Endothelial cell of umbilical vein (primary cell): Measurements from ENCODE around the gene SEZ6. TPM values are rescaled to one million over a fixed set of nuclear protein-coding genes. Genes with fewer than 3 reads are reported as not detected.

Experiments
- BruUV-seq: library from RNA; stranded (reverse); fragments of 400-500 nt; replicated peaks from 2 replicates; lab custom pipeline; 2021; lab: Mats Ljungman, UMichigan
- CTCF ChIA-PET: fragments of 300-600, 350-600 bp; sonication (Branson Sonifier 250); formaldehyde crosslinking; loops from one replicate; lab custom pipeline; 2021; ENCODE audit warnings: antibody characterized with exemption, inconsistent platforms; lab: Charles Lee
- POLR2A ChIA-PET: fragments of 300-600, 350-600 bp; sonication (Branson Sonifier 250); formaldehyde crosslinking; loops from one replicate; lab custom pipeline; 2021; ENCODE audit warnings: antibody characterized with exemption, inconsistent platforms; lab: Charles Lee
- DNase-seq: peaks from one replicate; pipeline ENCODE4 v3.0.0-alpha.2; 2011; ENCODE audit warnings: low read depth, low spot score
- FAIRE-seq: peaks from 2 replicates; lab custom pipeline; 2011; peaks lifted over from hg19 to GRCh38; lab: Jason Lieb, UNC
- H2AFZ ChIP-seq: 2 replicates; pipeline ENCODE4 v1.6.0; 2012; ENCODE audit warnings: low read depth, low read length, control low read depth, inconsistent platforms
- H3K27ac ChIP-seq: 2 replicates; pipeline ENCODE4 v1.5.1; 2011; ENCODE audit warnings: low read depth, mild to moderate bottlenecking, control low read depth, low read length, moderate library complexity; ENCODE audit not compliant: insufficient read depth
- H3K27me3 ChIP-seq, 2 experiments: 2 replicates each; pipeline versions ENCODE4 v1.6.0 to v1.6.1; 2011; ENCODE audit warnings: low read length in 2 of 2, mixed read lengths in 1 of 2; ENCODE audit not compliant: control insufficient read depth in 2 of 2, insufficient read depth in 2 of 2
- H3K36me3 ChIP-seq, 2 experiments: 2 replicates in 1 of 2; 3 replicates in 1 of 2; pipeline ENCODE4 v1.5.1; 2011; ENCODE audit warnings: low read length in 2 of 2, mild to moderate bottlenecking in 1 of 2, moderate library complexity in 1 of 2; ENCODE audit not compliant: control insufficient read depth in 2 of 2, insufficient read depth in 2 of 2; ENCODE audit errors: extremely low read depth in 1 of 2
- H3K4me1 ChIP-seq: 3 replicates; pipeline ENCODE4 v1.5.1; 2011; ENCODE audit warnings: mild to moderate bottlenecking, low read length; ENCODE audit not compliant: control insufficient read depth, insufficient read depth; ENCODE audit errors: extremely low read depth
- H3K4me2 ChIP-seq: 2 replicates; pipeline ENCODE4 v1.6.1; 2011; ENCODE audit warnings: low read length, control low read depth, mixed read lengths; ENCODE audit not compliant: insufficient read depth
- H3K4me3 ChIP-seq, 3 experiments: fragments of 200-600 bp in 1 of 3; sonication (generic), shearing (Covaris generic) in 1 of 3; replicated peaks in 1 of 3; 2 replicates each; pipeline ENCODE4 v1.5.1; 2011 to 2016; ENCODE audit warnings: control low read depth in 3 of 3, low read length in 3 of 3, mild to moderate bottlenecking in 2 of 3, inconsistent platforms in 1 of 3, low read depth in 1 of 3, moderate library complexity in 1 of 3; ENCODE audit not compliant: insufficient read depth in 1 of 3
- H3K79me2 ChIP-seq: 2 replicates; pipeline ENCODE4 v1.6.0; 2012; ENCODE audit warnings: low read length, inconsistent platforms; ENCODE audit not compliant: control insufficient read depth, insufficient read depth
- H3K9ac ChIP-seq: replicated peaks from 2 replicates; pipeline ENCODE3; 2011; ENCODE audit warnings: low read length, control low read depth; ENCODE audit not compliant: insufficient read depth; ENCODE audit errors: extremely low read depth
- H3K9me1 ChIP-seq: replicated peaks from 3 replicates; pipeline ENCODE4 v1.6.0; 2011; ENCODE audit warnings: mild to moderate bottlenecking, low read length; ENCODE audit not compliant: control insufficient read depth, insufficient read depth; ENCODE audit errors: extremely low read depth
- H3K9me3 ChIP-seq: replicated peaks from 2 replicates; pipeline ENCODE4 v1.5.1; 2012; ENCODE audit warnings: low read length, inconsistent platforms; ENCODE audit not compliant: control insufficient read depth, insufficient read depth
- H4K20me1 ChIP-seq: replicated peaks from 2 replicates; pipeline ENCODE3; 2011; ENCODE audit warnings: mild to moderate bottlenecking, low read length; ENCODE audit not compliant: control insufficient read depth, insufficient read depth; ENCODE audit errors: extremely low read depth
- EZH2 ChIP-seq: IDR thresholded peaks from 2 replicates; pipeline ENCODE4 v1.6.1; 2012; ENCODE audit warnings: borderline replicate concordance, low read depth, mild to moderate bottlenecking, moderate library complexity, low read length, inconsistent platforms; ENCODE audit not compliant: severe bottlenecking
- FOS ChIP-seq: IDR thresholded peaks from 2 replicates; pipeline ENCODE4 v1.6.1; 2011; ENCODE audit warnings: mild to moderate bottlenecking, low read length, moderate library complexity, borderline replicate concordance; ENCODE audit not compliant: insufficient read depth
- GATA2 ChIP-seq: IDR thresholded peaks from 2 replicates; pipeline ENCODE4 v1.7.0; 2011; ENCODE audit warnings: low read depth, mild to moderate bottlenecking, moderate library complexity, mixed read lengths, low read length; ENCODE audit not compliant: insufficient read length, insufficient read depth
- JUN ChIP-seq: IDR thresholded peaks from 2 replicates; pipeline ENCODE4 v1.6.1; 2011; ENCODE audit warnings: borderline replicate concordance, low read depth; ENCODE audit not compliant: insufficient read length, insufficient read depth
- MYC ChIP-seq: IDR thresholded peaks from one replicate; pipeline ENCODE4 v1.6.1; 2011; ENCODE audit warnings: mild to moderate bottlenecking, low read depth, low read length
- POLR2A ChIP-seq: IDR thresholded peaks from 2 replicates; pipeline ENCODE4 v1.6.1; 2012; ENCODE audit warnings: low read depth, mild to moderate bottlenecking, control low read depth, low read length
- POLR2AphosphoS5 ChIP-seq: IDR thresholded peaks from 2 replicates; pipeline ENCODE4 v1.6.1; 2012; ENCODE audit warnings: low read depth, mild to moderate bottlenecking, control low read depth, low read length, moderate library complexity; ENCODE audit not compliant: insufficient read depth
- dilution Hi-C: fragments of 300-500 bp; cut with MboI; formaldehyde crosslinking; loops from one replicate; pipeline ENCODE4 v1.15.0; 2019; ENCODE audit warnings: low sequenced_read_pairs; ENCODE audit not compliant: extremely low pct_ligation_motif_present
- intact Hi-C: fragments of 100-400 bp; cut with micrococcal nuclease; formaldehyde crosslinking; loops from one replicate; pipeline ENCODE4 v1.10.0; 2022
- polyA plus RNA-seq, 4 experiments: library from polyadenylated mRNA; depleted of rRNA in 3 of 4; stranded (reverse) in 3 of 4; unstranded in 1 of 4; fragments of >200 nt; gene quantifications; 2 replicates each; pipeline versions ENCODE4 v1.2.1 to v1.2.3, GENCODE V29; 2011 to 2012; ENCODE audit warnings: missing spikeins in 1 of 4
- total RNA-seq: library from RNA; stranded (reverse); gene quantifications from 2 replicates; pipeline ENCODE4 v1.2.3, GENCODE V29; 2021
- TF ChIP-seq, protein P1 (sequence below): IDR thresholded peaks from 2 replicates; pipeline ENCODE4 v1.6.1; 2011; ENCODE audit not compliant: insufficient read depth, insufficient read length
- TF ChIP-seq, protein P2 (sequence below), 2 donors: IDR thresholded peaks; 1 replicate in 1 of 2; 2 replicates in 1 of 2; pipeline ENCODE4 v1.5.1; 2011; ENCODE audit warnings: low read length in 2 of 2, mild to moderate bottlenecking in 2 of 2, moderate library complexity in 2 of 2, control low read depth in 1 of 2, inconsistent platforms in 1 of 2, low read depth in 1 of 2; ENCODE audit not compliant: insufficient read depth in 1 of 2; ENCODE audit errors: extremely low read depth in 1 of 2

SEZ6 gene
- total and polyA plus RNA-seq, 2 donors (not counting 3 experiments of a cell fraction or from before 2014, with no cell fraction given), result not detected

DNA sequence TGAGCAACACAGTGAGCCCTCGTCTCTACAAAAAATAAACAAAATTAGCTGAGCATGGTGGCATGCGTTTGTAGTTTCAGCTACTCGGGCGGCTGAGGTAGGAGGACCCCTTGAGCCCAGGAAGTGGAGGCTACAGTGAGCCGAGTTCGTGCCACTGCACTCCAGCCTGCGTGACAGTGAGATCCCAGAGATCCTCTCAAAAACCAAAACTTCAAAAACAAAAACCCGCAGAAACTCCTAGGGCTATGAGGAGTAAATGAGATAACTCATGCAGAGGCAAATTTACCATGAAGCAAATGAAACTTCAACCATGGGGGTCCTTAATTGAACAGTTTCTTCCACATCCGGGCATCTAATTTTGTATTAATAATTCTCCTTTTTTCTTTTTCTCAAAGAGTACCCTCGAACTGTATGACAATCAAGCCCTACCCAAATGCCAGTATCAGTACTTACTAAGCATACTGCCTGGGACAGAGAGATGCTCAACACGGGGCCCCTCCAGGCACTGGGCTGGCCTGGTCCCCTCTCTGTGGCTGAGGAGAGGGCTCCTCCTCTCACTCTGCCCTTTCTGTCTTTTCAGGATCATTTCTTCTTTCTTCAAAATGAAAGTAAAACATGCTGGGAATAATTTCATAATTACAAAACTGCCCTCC lies 36.3 kb upstream of the SEZ6 start:
- FAIRE-seq, result no peak

More for the DNA sequence above, 36.3 kb upstream of the SEZ6 start:
- Histone ChIP-seq H3K9ac (no peak overlapping the region), H3K4me1 (peaks cover 7% of the 10 kb centered on the region), H3K9me3 (no peaks in the 10 kb centered on the region), H3K9me1 (no peaks in the 10 kb centered on the region), H4K20me1 (no peaks in the 10 kb centered on the region), H2AFZ (no peak overlapping the region), H3K4me3 (no peak overlapping the region), H3K79me2 (no peaks in the 10 kb centered on the region), H3K27ac (no peak overlapping the region), H3K4me2 (peak overlapping the region; percentile 38), H3K36me3 (no peaks in the 10 kb centered on the region), H3K27me3 (peaks cover 21 to 25% of the 10 kb centered on the region in 2 experiments)
- CTCF ChIA-PET, result interaction anchor here (1.4 to 2.0 kb wide), 2 partner anchors 8 to 22 kb away, joined by 4 to 6 read pairs; no protein-coding TSS in a partner anchor
- TF ChIP-seq GATA2 (no peak), EZH2 (no peak), FOS (no peak), POLR2AphosphoS5 (no peak), MYC (no peak), JUN (no peak), POLR2A (no peak)
- TF ChIP-seq, protein P1, sequence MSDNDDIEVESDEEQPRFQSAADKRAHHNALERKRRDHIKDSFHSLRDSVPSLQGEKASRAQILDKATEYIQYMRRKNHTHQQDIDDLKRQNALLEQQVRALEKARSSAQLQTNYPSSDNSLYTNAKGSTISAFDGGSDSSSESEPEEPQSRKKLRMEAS, result no peak
- TF ChIP-seq, protein P2, sequence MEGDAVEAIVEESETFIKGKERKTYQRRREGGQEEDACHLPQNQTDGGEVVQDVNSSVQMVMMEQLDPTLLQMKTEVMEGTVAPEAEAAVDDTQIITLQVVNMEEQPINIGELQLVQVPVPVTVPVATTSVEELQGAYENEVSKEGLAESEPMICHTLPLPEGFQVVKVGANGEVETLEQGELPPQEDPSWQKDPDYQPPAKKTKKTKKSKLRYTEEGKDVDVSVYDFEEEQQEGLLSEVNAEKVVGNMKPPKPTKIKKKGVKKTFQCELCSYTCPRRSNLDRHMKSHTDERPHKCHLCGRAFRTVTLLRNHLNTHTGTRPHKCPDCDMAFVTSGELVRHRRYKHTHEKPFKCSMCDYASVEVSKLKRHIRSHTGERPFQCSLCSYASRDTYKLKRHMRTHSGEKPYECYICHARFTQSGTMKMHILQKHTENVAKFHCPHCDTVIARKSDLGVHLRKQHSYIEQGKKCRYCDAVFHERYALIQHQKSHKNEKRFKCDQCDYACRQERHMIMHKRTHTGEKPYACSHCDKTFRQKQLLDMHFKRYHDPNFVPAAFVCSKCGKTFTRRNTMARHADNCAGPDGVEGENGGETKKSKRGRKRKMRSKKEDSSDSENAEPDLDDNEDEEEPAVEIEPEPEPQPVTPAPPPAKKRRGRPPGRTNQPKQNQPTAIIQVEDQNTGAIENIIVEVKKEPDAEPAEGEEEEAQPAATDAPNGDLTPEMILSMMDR (IDR thresholded peaks at IDR 0.05; ENCODE audit: extremely low read depth in 1 of 2, insufficient read depth in 1 of 2, low read depth in 1 of 2, low read length in 2 of 2), result no peak
- no peak for DNase-seq
- intact Hi-C loops, result loop anchor here (2.0 kb wide), 1 partner anchor 69 kb away; no protein-coding TSS in a partner anchor
- dilution Hi-C loops, result no loop called here
- BruUV-seq, result no TSS peak
- POLR2A ChIA-PET, result no interaction called here
